CD4-positive, alpha-beta memory T cell (primary cell): Measurements from ENCODE around the gene STEAP1B. TPM values are rescaled to one million over a fixed set of nuclear protein-coding genes. Genes with fewer than 3 reads are reported as not detected.
A peak's percentile ranks its signal among the peaks of the same experiment; 100 is the strongest.
"Not testable (repeated sequence)": the region's sequence is repeated elsewhere in the genome, so short reads cannot be mapped to it uniquely, and the experiment has no call there.

ENCODE experiments used
- CTCF ChIA-PET: fragments of 350-600 bp; sonication (Branson Sonifier 250); formaldehyde crosslinking; loops from one replicate; lab custom pipeline; 2021; ENCODE audit warnings: inconsistent platforms; ENCODE audit not compliant: partially characterized antibody; lab: Charles Lee
- POLR2A ChIA-PET: fragments of 350-600 bp; sonication (Branson Sonifier 250); formaldehyde crosslinking; loops from one replicate; lab custom pipeline; 2021; ENCODE audit not compliant: partially characterized antibody; lab: Charles Lee
- DNase-seq, 5 donors: peaks; one replicate each; pipeline versions ENCODE4 v3.0.0 to v3.0.0-alpha.2; 2020 to 2022; ENCODE audit warnings: mixed read lengths in 1 of 5
- H3K27ac ChIP-seq: one replicate; pipeline ENCODE4 v1.7.0; 2013; ENCODE audit warnings: low read depth, low read length
- H3K27me3 ChIP-seq: 2 replicates; pipeline ENCODE4 v1.7.0; 2013; ENCODE audit warnings: mild to moderate bottlenecking, low read length, moderate library complexity; ENCODE audit not compliant: insufficient read depth
- H3K36me3 ChIP-seq: 2 replicates; pipeline ENCODE4 v1.7.0; 2013; ENCODE audit warnings: mild to moderate bottlenecking, low read length, moderate library complexity; ENCODE audit not compliant: insufficient read depth
- H3K4me1 ChIP-seq: 2 replicates; pipeline ENCODE4 v1.7.0; 2013; ENCODE audit warnings: mild to moderate bottlenecking, low read length, moderate library complexity; ENCODE audit not compliant: insufficient read depth
- H3K4me3 ChIP-seq, 2 donors: one replicate each; pipeline ENCODE4 v1.7.0; 2013; ENCODE audit warnings: low read length in 2 of 2, mild to moderate bottlenecking in 1 of 2
- H3K9me3 ChIP-seq, 2 donors: one replicate each; pipeline ENCODE4 v1.7.0; 2013; ENCODE audit warnings: low read length in 2 of 2, control low read depth in 1 of 2; ENCODE audit not compliant: control insufficient read depth in 1 of 2
- H3K27ac Mint-ChIP-seq, 7 donors: one replicate each; pipeline ENCODE4 v1.8.0; 2020 to 2021; ENCODE audit warnings: mixed read lengths in 7 of 7, mild to moderate bottlenecking in 6 of 7, inconsistent platforms in 3 of 7, moderate library complexity in 3 of 7
- H3K27me3 Mint-ChIP-seq, 2 donors: one replicate each; pipeline ENCODE4 v1.8.0; 2020 to 2021; ENCODE audit warnings: mixed read lengths in 2 of 2
- H3K36me3 Mint-ChIP-seq, 2 donors: one replicate each; pipeline ENCODE4 v1.8.0; 2020 to 2021; ENCODE audit warnings: mixed read lengths in 2 of 2, inconsistent platforms in 1 of 2, mild to moderate bottlenecking in 1 of 2
- H3K4me1 Mint-ChIP-seq, 4 donors: one replicate each; pipeline ENCODE4 v1.8.0; 2020 to 2021; ENCODE audit warnings: mixed read lengths in 4 of 4, mild to moderate bottlenecking in 1 of 4
- H3K4me3 Mint-ChIP-seq, 8 donors: one replicate each; pipeline ENCODE4 v1.8.0; 2020 to 2021; ENCODE audit warnings: mixed read lengths in 8 of 8, mild to moderate bottlenecking in 7 of 8, moderate library complexity in 6 of 8, inconsistent platforms in 3 of 8
- H3K9me3 Mint-ChIP-seq, 8 donors: one replicate each; pipeline ENCODE4 v1.8.0; 2020 to 2021; ENCODE audit warnings: mixed read lengths in 8 of 8, mild to moderate bottlenecking in 5 of 8, inconsistent platforms in 3 of 8, moderate library complexity in 1 of 8
- intact Hi-C: fragments of 100-400 bp; cut with micrococcal nuclease; formaldehyde crosslinking; loops from one replicate; pipeline ENCODE4 v1.15.1; 2023
- polyA plus RNA-seq, 2 donors: library from polyadenylated mRNA; unstranded; fragments of 300-500 nt; fragmentation: Illumina TruSeq; gene quantifications; one replicate each; pipeline ENCODE4 v1.2.3, GENCODE V29; 2021
- total RNA-seq, 2 experiments: library from RNA; stranded (reverse); gene quantifications; one replicate each; pipeline ENCODE4 v1.2.3, GENCODE V29; 2021

Gene STEAP1B
- total and polyA plus RNA-seq, 4 experiments from 2014 or later = not detected

- H3K36me3 Mint-ChIP-seq = no peaks in the 10 kb centered on the region
- no peak overlapping the region for H3K27ac Mint-ChIP-seq
- ChIA-PET POLR2A (no interaction called here), CTCF (interaction anchor here (1.3 kb wide), 1 partner anchor 513 kb away, joined by 5 read pairs; no protein-coding TSS in a partner anchor)
- H3K4me1 Mint-ChIP-seq = no peaks in the 10 kb centered on the region
- Histone ChIP-seq H3K9me3 (no peaks in the 10 kb centered on the region), H3K27ac (no peak overlapping the region), H3K36me3 (no peaks in the 10 kb centered on the region), H3K4me3 (no peak overlapping the region), H3K27me3 (peaks cover 7% of the 10 kb centered on the region), H3K4me1 (no peaks in the 10 kb centered on the region)
- no peak for DNase-seq
- H3K27me3 Mint-ChIP-seq = peaks cover 17 to 34% of the 10 kb centered on the region in 2 donors
- H3K9me3 Mint-ChIP-seq = no peaks in the 10 kb centered on the region
- no peak overlapping the region for H3K4me3 Mint-ChIP-seq
- intact Hi-C loops = no loop called here
Measured at GRCh38 chr7:22542669-22543068, 42.7 kb upstream of the STEAP1B start.

- Mint-ChIP-seq H3K27ac (no peak overlapping the region), H3K9me3 (no peaks in the 10 kb centered on the region), H3K4me3 (no peak overlapping the region), H3K4me1 (no peaks in the 10 kb centered on the region), H3K36me3 (no peaks in the 10 kb centered on the region), H3K27me3 (peaks cover 17 to 34% of the 10 kb centered on the region in 2 donors)
- Histone ChIP-seq H3K4me3 (no peak overlapping the region), H3K36me3 (no peaks in the 10 kb centered on the region), H3K27me3 (peaks cover 4% of the 10 kb centered on the region), H3K4me1 (no peaks in the 10 kb centered on the region), H3K27ac (no peak overlapping the region), H3K9me3 (no peaks in the 10 kb centered on the region)
- POLR2A ChIA-PET = no interaction called here
- no peak for DNase-seq
- CTCF ChIA-PET = interaction anchor here (1.3 kb wide), 1 partner anchor 514 kb away, joined by 5 read pairs; no protein-coding TSS in a partner anchor
- intact Hi-C loops = no loop called here
Measured at GRCh38 chr7:22542254-22542653, 42.3 kb upstream of the STEAP1B start.

GRCh38 chr7:22541789-22542188 is 41.8 kb upstream of the STEAP1B start:
- CTCF ChIA-PET = interaction anchor here (1.3 kb wide), 1 partner anchor 514 kb away, joined by 5 read pairs; no protein-coding TSS in a partner anchor

GRCh38 chr7:22528537-22528936 is 28.5 kb upstream of the STEAP1B start:
- H3K4me3 Mint-ChIP-seq, H3K4me1 Mint-ChIP-seq, H3K4me1 ChIP-seq, H3K27ac Mint-ChIP-seq, DNase-seq, CTCF ChIA-PET, intact Hi-C loops, H3K9me3 ChIP-seq, H3K27me3 ChIP-seq, H3K36me3 ChIP-seq, H3K27ac ChIP-seq, H3K9me3 Mint-ChIP-seq, POLR2A ChIA-PET, H3K4me3 ChIP-seq, H3K36me3 Mint-ChIP-seq: not testable (repeated sequence)
- H3K27me3 Mint-ChIP-seq = peaks cover 7 to 21% of the 10 kb centered on the region in 2 donors

More at GRCh38 chr7:22541789-22542188, 41.8 kb upstream of the STEAP1B start:
- Mint-ChIP-seq H3K9me3 (no peaks in the 10 kb centered on the region), H3K36me3 (no peaks in the 10 kb centered on the region), H3K27ac (no peak overlapping the region), H3K27me3 (peaks cover 13 to 34% of the 10 kb centered on the region in 2 donors), H3K4me1 (no peaks in the 10 kb centered on the region), H3K4me3 (no peak overlapping the region)
- POLR2A ChIA-PET = no interaction called here
- no peak for DNase-seq
- intact Hi-C loops = no loop called here
- Histone ChIP-seq H3K4me3 (no peak overlapping the region), H3K4me1 (no peaks in the 10 kb centered on the region), H3K9me3 (no peaks in the 10 kb centered on the region), H3K27me3 (no peaks in the 10 kb centered on the region), H3K36me3 (no peaks in the 10 kb centered on the region), H3K27ac (no peak overlapping the region)

- H3K4me1 ChIP-seq, H3K9me3 ChIP-seq, H3K27ac ChIP-seq, POLR2A ChIA-PET, H3K4me3 Mint-ChIP-seq, CTCF ChIA-PET, H3K36me3 Mint-ChIP-seq, DNase-seq, H3K36me3 ChIP-seq, H3K9me3 Mint-ChIP-seq, intact Hi-C loops, H3K27ac Mint-ChIP-seq, H3K4me3 ChIP-seq, H3K27me3 ChIP-seq, H3K4me1 Mint-ChIP-seq: not testable (repeated sequence)
- H3K27me3 Mint-ChIP-seq = peaks cover 11 to 33% of the 10 kb centered on the region in 2 donors
Measured at GRCh38 chr7:22524353-22524947, 24.5 kb upstream of the STEAP1B start.

DNA sequence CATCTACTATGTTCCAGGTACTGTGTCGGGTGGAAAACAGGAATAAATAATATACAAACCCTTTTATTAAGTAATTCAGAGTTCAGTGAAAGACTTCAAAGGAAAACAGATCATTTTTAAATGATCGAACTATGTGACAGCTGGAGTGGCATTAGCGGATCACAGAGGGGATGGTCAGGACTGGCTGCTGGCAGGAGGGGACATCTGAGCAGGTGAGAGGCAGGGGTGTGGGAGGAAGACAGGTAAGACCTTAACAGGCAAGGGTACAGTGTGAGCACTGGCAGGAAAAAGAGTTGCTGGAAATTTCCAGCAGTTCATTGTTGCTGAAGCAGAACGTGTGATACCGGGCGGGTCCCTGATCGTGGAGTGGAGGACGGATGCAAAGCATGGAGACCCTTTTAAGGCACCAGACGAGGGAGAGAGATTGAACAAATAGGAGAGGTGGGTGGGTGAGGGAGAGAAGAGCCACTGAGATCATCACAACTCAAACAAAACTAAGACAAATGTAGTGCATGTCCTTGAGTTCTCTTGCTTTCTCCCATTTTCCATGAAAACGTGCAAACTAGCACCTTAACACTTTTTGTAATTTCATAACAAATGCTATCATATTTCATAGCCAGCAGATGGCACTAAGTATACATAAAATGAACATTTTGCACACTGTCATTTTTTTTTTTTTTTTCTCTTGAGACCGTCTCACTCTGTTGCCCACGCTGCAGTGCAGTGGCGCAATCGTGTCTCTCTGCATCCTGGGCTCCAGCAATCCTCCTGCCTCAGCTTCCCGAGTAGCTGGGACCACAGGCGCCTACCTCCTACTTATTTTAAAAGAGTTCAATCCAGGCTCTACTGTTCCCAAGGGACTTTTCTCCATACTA is 23.7 kb upstream of the STEAP1B start:
- H3K27ac Mint-ChIP-seq, H3K9me3 ChIP-seq, CTCF ChIA-PET, H3K4me1 Mint-ChIP-seq, H3K36me3 Mint-ChIP-seq, H3K27me3 ChIP-seq, H3K27ac ChIP-seq, POLR2A ChIA-PET, intact Hi-C loops, H3K36me3 ChIP-seq, H3K4me3 ChIP-seq, H3K9me3 Mint-ChIP-seq, H3K4me1 ChIP-seq, H3K4me3 Mint-ChIP-seq: not testable (repeated sequence)
- peak in 1 of 5 donors; percentile 3 for DNase-seq
- H3K27me3 Mint-ChIP-seq = peaks cover 11 to 33% of the 10 kb centered on the region in 2 donors

- CTCF ChIA-PET, intact Hi-C loops, H3K27me3 ChIP-seq, DNase-seq, H3K9me3 ChIP-seq, H3K4me3 ChIP-seq, H3K27ac ChIP-seq, H3K4me1 ChIP-seq, H3K27ac Mint-ChIP-seq, H3K36me3 Mint-ChIP-seq, H3K36me3 ChIP-seq, H3K9me3 Mint-ChIP-seq, H3K4me1 Mint-ChIP-seq, H3K4me3 Mint-ChIP-seq, POLR2A ChIA-PET: not testable (repeated sequence)
- H3K27me3 Mint-ChIP-seq = peaks cover 11 to 24% of the 10 kb centered on the region in 2 donors
Measured at GRCh38 chr7:22519560-22519959, 19.6 kb upstream of the STEAP1B start.
